ENCODE measurements around the gene JAM3.
"Not testable (repeated sequence)": the region's sequence is repeated elsewhere in the genome, so short reads cannot be mapped to it uniquely, and the experiment has no call there.

JAM3 gene

DNA sequence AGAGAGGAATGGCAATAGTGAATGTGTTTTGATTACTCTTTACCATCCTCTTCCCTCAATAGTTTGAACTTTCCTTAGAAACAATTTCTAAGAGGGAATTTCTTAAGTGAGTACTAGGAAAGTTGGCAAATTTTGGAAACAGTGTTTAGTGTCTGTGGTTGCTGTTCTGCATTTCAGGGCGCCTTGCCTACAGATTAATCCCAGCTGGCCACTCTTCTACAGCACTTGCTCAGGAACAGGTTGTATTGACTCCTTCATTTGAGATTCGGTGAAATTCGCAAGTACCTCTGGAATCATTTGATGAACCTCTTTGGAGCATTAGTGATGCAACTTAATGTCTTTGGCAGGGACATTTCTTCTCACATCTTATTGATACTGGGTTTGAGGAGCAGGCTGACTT is 28.3 kb downstream of the JAM3 start:
- H3K27me3 ChIP-seq (ENCODE audit: insufficient read depth, low read depth, severe bottlenecking), result no peaks in the 10 kb centered on the region
- TF ChIP-seq, protein P1, sequence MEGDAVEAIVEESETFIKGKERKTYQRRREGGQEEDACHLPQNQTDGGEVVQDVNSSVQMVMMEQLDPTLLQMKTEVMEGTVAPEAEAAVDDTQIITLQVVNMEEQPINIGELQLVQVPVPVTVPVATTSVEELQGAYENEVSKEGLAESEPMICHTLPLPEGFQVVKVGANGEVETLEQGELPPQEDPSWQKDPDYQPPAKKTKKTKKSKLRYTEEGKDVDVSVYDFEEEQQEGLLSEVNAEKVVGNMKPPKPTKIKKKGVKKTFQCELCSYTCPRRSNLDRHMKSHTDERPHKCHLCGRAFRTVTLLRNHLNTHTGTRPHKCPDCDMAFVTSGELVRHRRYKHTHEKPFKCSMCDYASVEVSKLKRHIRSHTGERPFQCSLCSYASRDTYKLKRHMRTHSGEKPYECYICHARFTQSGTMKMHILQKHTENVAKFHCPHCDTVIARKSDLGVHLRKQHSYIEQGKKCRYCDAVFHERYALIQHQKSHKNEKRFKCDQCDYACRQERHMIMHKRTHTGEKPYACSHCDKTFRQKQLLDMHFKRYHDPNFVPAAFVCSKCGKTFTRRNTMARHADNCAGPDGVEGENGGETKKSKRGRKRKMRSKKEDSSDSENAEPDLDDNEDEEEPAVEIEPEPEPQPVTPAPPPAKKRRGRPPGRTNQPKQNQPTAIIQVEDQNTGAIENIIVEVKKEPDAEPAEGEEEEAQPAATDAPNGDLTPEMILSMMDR (IDR thresholded peaks at IDR 0.05; ENCODE audit: low read depth, low read length), result no peak
- no peaks in the 10 kb centered on the region for H3K9me3 ChIP-seq (ENCODE audit: severe bottlenecking)
- H3K27ac ChIP-seq, result no peak overlapping the region
- no peak overlapping the region for H3K4me3 ChIP-seq (ENCODE audit: low read depth, low read length)
- no peak for DNase-seq
- H3K36me3 ChIP-seq, result no peaks in the 10 kb centered on the region; the same call in none of the 2 replicates

DNA sequence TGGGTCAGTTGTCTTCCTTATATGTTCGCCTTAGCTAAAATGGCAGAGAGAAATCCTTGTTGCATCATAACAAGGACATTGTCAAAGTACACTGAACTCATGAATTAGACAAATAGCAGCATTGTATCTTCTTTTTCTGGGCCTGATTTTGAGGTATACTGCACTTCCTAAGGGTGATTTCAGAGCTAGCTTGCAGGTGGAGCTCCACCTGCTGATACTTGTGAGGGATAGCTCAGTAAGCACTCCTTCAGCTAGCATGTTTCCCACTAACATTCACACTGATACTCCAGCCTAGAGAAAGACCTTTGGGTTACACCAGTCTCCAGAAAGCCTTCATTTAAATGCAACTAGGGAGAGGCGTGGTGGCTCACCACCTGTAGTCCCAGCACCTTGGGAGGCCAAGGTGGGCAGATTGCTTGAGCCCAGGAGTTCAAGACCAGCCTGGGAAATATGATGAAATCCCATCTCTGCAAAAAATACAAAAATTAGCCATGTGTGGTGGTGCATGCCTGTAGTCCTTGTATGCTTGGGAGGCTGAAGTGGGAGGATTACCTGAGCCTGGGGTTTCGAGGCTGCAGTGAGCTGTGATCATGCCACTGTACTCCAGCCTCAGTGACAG is 29.8 kb downstream of the JAM3 start:
- no peak overlapping the region for H3K4me3 ChIP-seq (ENCODE audit: low read depth, low read length)
- TF ChIP-seq, protein P1 (IDR thresholded peaks at IDR 0.05; ENCODE audit: low read depth, low read length), result peak; percentile 73
- H3K27me3 ChIP-seq (ENCODE audit: insufficient read depth, low read depth, severe bottlenecking), result no peaks in the 10 kb centered on the region
- DNase-seq, result peak; percentile 13
- H3K27ac ChIP-seq, result no peak overlapping the region
- H3K36me3 ChIP-seq, result no peaks in the 10 kb centered on the region; the same call in none of the 2 replicates
- no peaks in the 10 kb centered on the region for H3K9me3 ChIP-seq (ENCODE audit: severe bottlenecking)

DNA sequence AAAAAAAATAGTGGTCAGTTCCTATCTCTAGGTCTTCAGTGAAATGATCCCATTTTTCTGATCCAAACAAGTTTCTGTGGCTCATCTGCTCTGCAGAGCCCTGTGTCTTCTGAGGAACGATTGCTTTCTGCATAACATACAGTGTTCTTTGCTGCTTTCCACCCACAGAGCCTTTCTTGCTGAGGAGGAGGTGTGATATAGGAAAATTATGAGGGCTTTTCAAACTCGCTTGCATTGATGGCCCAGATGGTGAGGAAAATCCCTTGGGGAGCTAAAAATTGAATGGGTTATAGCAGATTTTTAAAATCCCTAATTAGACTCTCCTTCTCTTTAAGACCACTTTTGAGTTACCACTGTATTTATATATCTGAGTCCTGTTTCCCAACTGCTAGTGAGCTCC is 31.3 kb downstream of the JAM3 start:
- no peak for DNase-seq
- TF ChIP-seq, protein P1 (IDR thresholded peaks at IDR 0.05; ENCODE audit: low read depth, low read length), result no peak

DNA sequence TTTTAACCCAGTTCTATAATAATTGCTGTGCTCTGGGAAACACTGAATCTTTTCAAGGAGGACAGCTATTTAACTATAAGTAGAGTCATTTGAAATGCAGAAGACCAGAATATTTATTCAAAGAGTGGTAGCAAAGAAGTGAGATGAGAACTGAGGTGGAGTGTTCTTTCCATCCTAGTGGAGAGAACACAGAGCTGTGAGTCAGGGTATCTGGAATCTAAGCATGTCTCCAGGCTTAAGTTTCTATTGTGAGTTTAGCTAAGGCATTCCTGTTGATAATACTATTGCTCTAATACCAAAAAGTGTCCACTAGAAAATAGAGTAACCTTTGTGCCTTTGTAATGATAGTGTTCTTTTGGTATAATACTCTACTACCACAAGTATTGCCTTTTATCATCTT is 32.4 kb downstream of the JAM3 start:
- no peaks in the 10 kb centered on the region for H3K9me3 ChIP-seq (ENCODE audit: severe bottlenecking)
- no peak for DNase-seq
- H3K27ac ChIP-seq, result no peak overlapping the region
- no peaks in the 10 kb centered on the region for H3K27me3 ChIP-seq (ENCODE audit: insufficient read depth, low read depth, severe bottlenecking)
- no peak overlapping the region for H3K4me3 ChIP-seq (ENCODE audit: low read depth, low read length)
- no peaks in the 10 kb centered on the region; the same call in none of the 2 replicates for H3K36me3 ChIP-seq
- TF ChIP-seq, protein P1 (IDR thresholded peaks at IDR 0.05; ENCODE audit: low read depth, low read length), result no peak

More for the DNA sequence above, 31.3 kb downstream of the JAM3 start:
- Histone ChIP-seq H3K4me3 (ENCODE audit: low read depth, low read length) (no peak overlapping the region), H3K36me3 (no peaks in the 10 kb centered on the region; the same call in none of the 2 replicates), H3K9me3 (ENCODE audit: severe bottlenecking) (no peaks in the 10 kb centered on the region), H3K27ac (no peak overlapping the region), H3K27me3 (ENCODE audit: insufficient read depth, low read depth, severe bottlenecking) (no peaks in the 10 kb centered on the region)

DNA sequence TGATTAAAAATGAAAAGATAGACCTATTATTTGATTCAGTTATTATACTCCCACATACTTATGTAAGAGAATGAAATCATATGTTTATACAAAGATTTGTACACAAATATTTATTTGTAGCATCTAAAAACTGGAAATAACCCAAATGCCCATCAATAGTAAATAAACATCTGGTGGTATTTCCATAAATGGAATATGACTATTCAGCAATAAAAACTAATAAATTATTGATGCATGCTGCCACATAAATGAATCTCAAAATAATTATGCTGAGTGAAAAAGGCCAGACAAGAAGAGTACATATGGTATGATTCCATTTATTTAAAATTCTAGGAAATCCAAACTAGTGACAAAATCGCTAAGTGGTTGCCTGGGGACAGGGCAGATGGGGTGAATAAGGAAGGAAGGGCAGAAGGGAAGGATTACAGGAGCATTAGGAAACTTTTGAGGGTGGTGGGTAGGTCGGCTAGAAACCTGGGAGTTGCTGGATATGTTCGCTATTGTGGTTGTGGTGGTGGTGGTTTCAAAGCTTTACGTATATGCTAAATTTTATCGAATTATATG is 41.5 kb downstream of the JAM3 start:
- Histone ChIP-seq H3K9me3 (ENCODE audit: severe bottlenecking) (no peaks in the 10 kb centered on the region), H3K36me3 (peaks cover 12% of the 10 kb centered on the region), H3K27me3 (ENCODE audit: insufficient read depth, low read depth, severe bottlenecking) (no peaks in the 10 kb centered on the region), H3K27ac (no peak overlapping the region), H3K4me3 (ENCODE audit: low read depth, low read length) (no peak overlapping the region)
- TF ChIP-seq, protein P1 (IDR thresholded peaks at IDR 0.05; ENCODE audit: low read depth, low read length), result no peak
- no peak for DNase-seq

DNA sequence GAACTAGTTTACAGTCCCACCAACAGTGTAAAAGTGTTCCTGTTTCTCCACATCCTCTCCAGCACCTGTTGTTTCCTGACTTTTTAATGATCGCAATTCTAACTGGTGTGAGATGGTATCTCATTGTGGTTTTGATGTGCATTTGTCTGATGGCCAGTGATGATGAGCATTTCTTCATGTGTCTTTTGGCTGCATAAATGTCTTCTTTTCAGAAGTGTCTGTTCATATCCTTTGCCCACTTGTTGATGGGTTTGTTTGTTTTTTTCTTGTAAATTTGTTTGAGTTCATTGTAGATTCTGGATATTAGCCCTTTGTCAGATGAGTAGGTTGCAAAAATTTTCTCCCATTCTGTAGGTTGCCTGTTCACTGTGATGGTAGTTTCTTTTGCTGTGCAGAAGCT is 44.9 kb downstream of the JAM3 start:
- H3K4me3 ChIP-seq (ENCODE audit: low read depth, low read length); H3K27ac ChIP-seq; H3K9me3 ChIP-seq (ENCODE audit: severe bottlenecking); H3K27me3 ChIP-seq (ENCODE audit: insufficient read depth, low read depth, severe bottlenecking); DNase-seq: not testable (repeated sequence)
- H3K36me3 ChIP-seq, result peaks cover 12% of the 10 kb centered on the region
